WERI-Rb-1 (cell line): Measurements from ENCODE around the gene TARBP1.
"Not testable (repeated sequence)": the region's sequence is repeated elsewhere in the genome, so short reads cannot be mapped to it uniquely, and the experiment has no call there.

Experiments used
- DNase-seq: peaks from one replicate; pipeline ENCODE4 v3.0.0-alpha.2; 2020
- H3K27ac ChIP-seq: fragments of 250-450 bp; sonication (Bioruptor Pico); 2 replicates; pipeline ENCODE4 v1.5.1; 2020; ENCODE audit warnings: mild to moderate bottlenecking, moderate library complexity
- H3K27me3 ChIP-seq: fragments of 250-450 bp; sonication (Bioruptor Pico); 2 replicates; pipeline ENCODE4 v1.5.1; 2021; ENCODE audit warnings: mild to moderate bottlenecking, low read depth, moderate library complexity; ENCODE audit not compliant: insufficient read depth, severe bottlenecking
- H3K36me3 ChIP-seq: fragments of 250-450 bp; sonication (Bioruptor Pico); 2 replicates; pipeline ENCODE4 v1.5.1; 2020; ENCODE audit warnings: mild to moderate bottlenecking, moderate library complexity
- H3K4me3 ChIP-seq: 2 replicates; pipeline ENCODE4 v1.5.1; 2011; ENCODE audit warnings: low read depth, mild to moderate bottlenecking, control low read depth, low read length
- H3K9me3 ChIP-seq: fragments of 250-450 bp; sonication (Bioruptor Pico); 2 replicates; pipeline ENCODE4 v1.5.1; 2021; ENCODE audit warnings: mild to moderate bottlenecking, moderate library complexity; ENCODE audit not compliant: severe bottlenecking
- CTCF ChIP-seq: IDR thresholded peaks from 2 replicates; pipeline ENCODE4 v1.5.1; 2011; ENCODE audit warnings: low read depth, mild to moderate bottlenecking, control low read depth, inconsistent platforms, low read length

The TARBP1 gene

GRCh38 chr1:234386122-234386521 lies 92.9 kb downstream of the TARBP1 start:
- no peak overlapping the region for H3K4me3 ChIP-seq
- H3K9me3 ChIP-seq: no peaks in the 10 kb centered on the region
- H3K36me3 ChIP-seq: peaks cover 29% of the 10 kb centered on the region
- TF ChIP-seq CTCF: no peak
- no peaks in the 10 kb centered on the region for H3K27me3 ChIP-seq
- no peak overlapping the region for H3K27ac ChIP-seq
- no peak for DNase-seq

GRCh38 chr1:234381699-234382555 lies 97.1 kb downstream of the TARBP1 start:
- no peaks in the 10 kb centered on the region for H3K27me3 ChIP-seq
- DNase-seq: no peak
- H3K36me3 ChIP-seq: peaks cover 58% of the 10 kb centered on the region
- no peak for TF ChIP-seq CTCF
- no peak overlapping the region for H3K27ac ChIP-seq
- no peak overlapping the region for H3K4me3 ChIP-seq
- H3K9me3 ChIP-seq: no peaks in the 10 kb centered on the region

- peaks cover 73% of the 10 kb centered on the region for H3K36me3 ChIP-seq
- not testable (repeated sequence) for DNase-seq, H3K27me3 ChIP-seq
These were observed 99.3 kb downstream of the TARBP1 start for GRCh38 chr1:234379591-234380109.

GRCh38 chr1:234375672-234376071 lies 103.3 kb downstream of the TARBP1 start:
- Histone ChIP-seq H3K36me3 (peaks cover 60% of the 10 kb centered on the region), H3K27me3 (no peaks in the 10 kb centered on the region), H3K9me3 (no peaks in the 10 kb centered on the region), H3K4me3 (no peak overlapping the region), H3K27ac (no peak overlapping the region)
- no peak for DNase-seq
- no peak for TF ChIP-seq CTCF

More at GRCh38 chr1:234379591-234380109, 99.3 kb downstream of the TARBP1 start:
- not testable (repeated sequence) for H3K4me3 ChIP-seq, H3K9me3 ChIP-seq, H3K27ac ChIP-seq

- Histone ChIP-seq H3K27me3 (no peaks in the 10 kb centered on the region), H3K9me3 (no peaks in the 10 kb centered on the region), H3K4me3 (peak overlapping the region; percentile 94), H3K27ac (peak overlapping the region; percentile 88), H3K36me3 (peaks cover 42% of the 10 kb centered on the region)
- DNase-seq: peak; percentile 77
- no peak for TF ChIP-seq CTCF
These were observed 105.1 kb downstream of the TARBP1 start for GRCh38 chr1:234373959-234374254.

- peak; percentile 98 for DNase-seq
- Histone ChIP-seq H3K27me3 (no peaks in the 10 kb centered on the region), H3K9me3 (no peaks in the 10 kb centered on the region), H3K4me3 (peak within 1 kb of the TSS; percentile 94), H3K27ac (peak within 1 kb of the TSS; percentile 88), H3K36me3 (peaks cover 38% of the 10 kb centered on the region)
- 0 out of 2 replicates have a peak, but pooled peaks have one; percentile 13 for TF ChIP-seq CTCF
These were observed 105.7 kb downstream of the TARBP1 start, which contains the start of gene COA6 for GRCh38 chr1:234373064-234373958. TSS of gene COA6 (plus strand) at chr1:234373456. CDS start at chr1:234373467, 11 bp downstream.
